Esophagus squamous epithelium (tissue), 4 donors: ENCODE measurements around the gene FAIM2.

Experiments used
- CTCF ChIP-seq, 6 experiments: fragments of 450-650 bp in 4 of 6; fragments of 200-600 bp in 2 of 6; sonication (generic) in 2 of 6; IDR thresholded peaks; one replicate each; pipeline ENCODE4 v1.5.1; 2016 to 2019; ENCODE audit warnings: antibody characterized with exemption in 6 of 6, mild to moderate bottlenecking in 4 of 6, moderate library complexity in 4 of 6
- POLR2A ChIP-seq, 4 donors: fragments of 450-650 bp; IDR thresholded peaks; one replicate each; pipeline ENCODE4 v1.6.1; 2017; ENCODE audit warnings: antibody characterized with exemption in 4 of 4, mild to moderate bottlenecking in 4 of 4, moderate library complexity in 3 of 4

GRCh38 chr12:49877066-49877465, 26.6 kb downstream of the FAIM2 start:
- TF ChIP-seq POLR2A (IDR thresholded peaks at IDR 0.05), result no peak
- TF ChIP-seq CTCF (IDR thresholded peaks at IDR 0.05), result no peak
